ENCODE measurements around the gene C19orf12.

Gene C19orf12

DNA sequence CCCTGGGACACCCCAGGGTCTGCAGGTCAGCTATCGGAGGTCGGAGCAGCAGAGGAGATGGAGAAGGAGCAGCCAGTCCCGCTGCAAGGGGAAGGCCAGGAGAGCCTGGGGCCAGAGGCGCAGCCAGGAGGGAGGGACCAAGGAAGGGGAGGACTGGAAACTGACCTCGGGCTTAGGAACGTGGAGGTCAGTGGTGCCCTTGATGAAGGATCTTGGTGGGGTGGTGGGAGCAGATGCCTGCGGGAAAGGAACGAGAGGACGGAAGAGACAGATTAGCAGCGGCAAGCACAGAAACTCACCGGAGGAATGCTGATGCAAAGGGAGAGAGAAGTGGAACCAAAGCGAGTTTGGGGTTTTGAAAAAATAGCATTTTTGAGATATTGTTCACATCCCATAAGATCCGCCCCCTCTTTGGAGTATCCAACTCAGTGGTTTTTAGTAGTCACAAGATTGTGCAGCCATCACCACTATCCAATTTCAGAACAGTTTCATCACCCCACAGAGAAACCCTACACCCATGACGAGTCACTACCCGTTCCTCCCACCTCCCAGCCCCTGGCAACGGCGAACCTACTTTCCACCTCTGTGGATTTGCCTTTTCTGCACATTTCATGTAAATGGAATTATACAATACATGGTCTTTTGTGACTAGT lies 27.7 kb downstream of the C19orf12 start:
- TF ChIP-seq, protein P1, sequence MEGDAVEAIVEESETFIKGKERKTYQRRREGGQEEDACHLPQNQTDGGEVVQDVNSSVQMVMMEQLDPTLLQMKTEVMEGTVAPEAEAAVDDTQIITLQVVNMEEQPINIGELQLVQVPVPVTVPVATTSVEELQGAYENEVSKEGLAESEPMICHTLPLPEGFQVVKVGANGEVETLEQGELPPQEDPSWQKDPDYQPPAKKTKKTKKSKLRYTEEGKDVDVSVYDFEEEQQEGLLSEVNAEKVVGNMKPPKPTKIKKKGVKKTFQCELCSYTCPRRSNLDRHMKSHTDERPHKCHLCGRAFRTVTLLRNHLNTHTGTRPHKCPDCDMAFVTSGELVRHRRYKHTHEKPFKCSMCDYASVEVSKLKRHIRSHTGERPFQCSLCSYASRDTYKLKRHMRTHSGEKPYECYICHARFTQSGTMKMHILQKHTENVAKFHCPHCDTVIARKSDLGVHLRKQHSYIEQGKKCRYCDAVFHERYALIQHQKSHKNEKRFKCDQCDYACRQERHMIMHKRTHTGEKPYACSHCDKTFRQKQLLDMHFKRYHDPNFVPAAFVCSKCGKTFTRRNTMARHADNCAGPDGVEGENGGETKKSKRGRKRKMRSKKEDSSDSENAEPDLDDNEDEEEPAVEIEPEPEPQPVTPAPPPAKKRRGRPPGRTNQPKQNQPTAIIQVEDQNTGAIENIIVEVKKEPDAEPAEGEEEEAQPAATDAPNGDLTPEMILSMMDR (IDR thresholded peaks at IDR 0.05; ENCODE audit: borderline replicate concordance, insufficient read depth, low read depth, low read length) = no peak
- no peak overlapping the region for H3K4me3 ChIP-seq (ENCODE audit: low read depth, low read length)

DNA sequence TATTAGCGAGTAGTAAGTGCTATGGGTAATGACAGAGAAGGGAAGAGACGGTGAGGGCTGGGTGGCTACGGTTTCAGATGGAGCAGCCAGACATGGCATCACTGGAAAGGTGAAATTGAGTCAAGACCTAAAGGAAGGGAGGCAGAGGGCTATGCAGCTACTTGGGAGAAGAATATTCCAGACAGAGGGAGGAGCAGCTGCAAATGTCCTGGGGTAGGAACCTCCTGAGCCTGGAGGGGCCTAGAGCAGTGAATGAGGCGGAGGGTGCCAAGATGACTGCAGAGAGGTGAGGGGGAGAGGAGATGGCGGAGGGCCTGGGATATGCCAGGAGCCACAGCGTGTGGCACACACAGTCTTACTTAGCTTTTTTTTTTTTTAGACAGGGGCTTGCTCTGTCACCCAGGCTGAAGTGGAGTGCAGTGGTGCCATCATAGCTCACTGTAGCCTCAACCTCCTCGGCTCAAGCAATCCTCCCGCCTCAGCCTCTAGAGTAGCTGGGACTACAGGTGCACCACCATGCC lies 28.7 kb downstream of the C19orf12 start:
- no peak overlapping the region for H3K4me3 ChIP-seq (ENCODE audit: low read depth, low read length)
- TF ChIP-seq, protein P1 (IDR thresholded peaks at IDR 0.05; ENCODE audit: borderline replicate concordance, insufficient read depth, low read depth, low read length) = no peak

DNA sequence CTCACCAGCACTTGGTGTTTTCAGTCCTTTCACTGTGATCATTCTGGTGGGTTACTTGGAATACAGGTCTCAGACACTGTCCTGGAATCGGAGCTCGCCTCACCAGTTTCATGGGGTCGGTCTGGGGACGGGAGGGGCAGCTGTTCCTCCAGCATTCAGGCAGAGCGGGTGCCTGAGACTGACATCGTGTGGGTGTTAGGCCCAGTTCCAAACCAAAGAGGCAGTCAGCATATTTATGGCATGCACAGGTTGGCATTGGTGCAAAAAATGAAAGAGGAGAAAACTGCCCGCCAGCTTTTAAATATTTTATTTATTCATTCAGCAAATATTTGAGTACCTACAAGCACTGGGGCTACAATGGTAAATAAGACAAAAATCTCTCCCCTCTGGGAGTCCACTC lies 29.7 kb downstream of the C19orf12 start:
- no peak overlapping the region for H3K4me3 ChIP-seq (ENCODE audit: low read depth, low read length)
- TF ChIP-seq, protein P1 (IDR thresholded peaks at IDR 0.05; ENCODE audit: borderline replicate concordance, insufficient read depth, low read depth, low read length) = no peak

DNA sequence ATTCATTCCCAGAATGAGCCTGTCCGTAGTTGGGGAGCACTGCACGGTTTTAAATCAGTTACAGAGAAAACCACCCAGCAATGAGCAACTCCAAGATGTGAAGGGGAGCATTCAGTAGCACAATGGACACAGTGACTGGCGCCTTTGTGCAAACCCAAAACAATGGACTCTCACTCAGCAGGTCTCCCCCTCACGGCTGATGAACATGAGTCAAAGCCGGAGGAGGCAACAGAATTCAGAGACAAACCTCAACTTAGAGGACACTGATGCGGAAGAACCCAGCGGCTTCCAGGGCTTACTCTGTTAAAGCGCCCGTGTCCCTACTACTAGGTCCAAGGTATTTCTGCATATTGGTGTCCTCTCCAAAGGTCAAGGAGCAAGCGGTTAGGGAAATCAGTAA lies 32.1 kb downstream of the C19orf12 start:
- TF ChIP-seq, protein P1 (IDR thresholded peaks at IDR 0.05; ENCODE audit: borderline replicate concordance, insufficient read depth, low read depth, low read length) = no peak

DNA sequence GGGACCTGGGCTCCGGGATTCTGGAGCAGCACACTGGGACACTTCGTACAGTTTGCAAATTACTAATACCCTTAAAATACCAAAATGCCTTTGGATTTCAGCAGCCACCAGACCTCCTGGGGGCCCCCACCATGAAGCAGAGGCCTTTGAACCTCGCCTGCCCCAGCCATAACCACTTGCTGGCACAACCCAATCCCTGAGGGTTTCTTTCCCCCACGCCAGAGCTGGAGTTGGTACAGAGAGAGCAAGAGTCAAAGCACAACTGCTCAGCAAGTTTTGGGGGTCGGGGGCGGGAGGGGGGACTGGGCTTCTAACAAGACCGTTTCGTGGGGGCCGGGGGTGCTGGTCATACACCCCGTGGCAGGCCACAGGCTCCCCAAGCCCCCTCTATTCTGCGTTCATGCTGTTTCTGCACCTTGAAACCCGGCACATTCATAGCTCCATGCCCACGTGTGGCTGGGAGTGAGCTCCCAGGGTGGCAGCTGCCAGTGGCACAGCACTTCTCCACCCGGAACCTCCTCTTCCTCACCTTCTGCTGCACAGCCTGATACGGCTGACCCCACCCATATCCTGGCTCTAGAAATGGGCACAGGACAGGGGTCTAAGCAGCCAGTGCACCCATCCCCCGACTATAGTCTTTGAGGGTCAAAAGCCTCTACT lies 32.7 kb downstream of the C19orf12 start:
- no peak overlapping the region for H3K4me3 ChIP-seq (ENCODE audit: low read depth, low read length)
- TF ChIP-seq, protein P1 (IDR thresholded peaks at IDR 0.05; ENCODE audit: borderline replicate concordance, insufficient read depth, low read depth, low read length) = no peak

More for the DNA sequence above, 32.1 kb downstream of the C19orf12 start:
- no peak overlapping the region for H3K4me3 ChIP-seq (ENCODE audit: low read depth, low read length)

DNA sequence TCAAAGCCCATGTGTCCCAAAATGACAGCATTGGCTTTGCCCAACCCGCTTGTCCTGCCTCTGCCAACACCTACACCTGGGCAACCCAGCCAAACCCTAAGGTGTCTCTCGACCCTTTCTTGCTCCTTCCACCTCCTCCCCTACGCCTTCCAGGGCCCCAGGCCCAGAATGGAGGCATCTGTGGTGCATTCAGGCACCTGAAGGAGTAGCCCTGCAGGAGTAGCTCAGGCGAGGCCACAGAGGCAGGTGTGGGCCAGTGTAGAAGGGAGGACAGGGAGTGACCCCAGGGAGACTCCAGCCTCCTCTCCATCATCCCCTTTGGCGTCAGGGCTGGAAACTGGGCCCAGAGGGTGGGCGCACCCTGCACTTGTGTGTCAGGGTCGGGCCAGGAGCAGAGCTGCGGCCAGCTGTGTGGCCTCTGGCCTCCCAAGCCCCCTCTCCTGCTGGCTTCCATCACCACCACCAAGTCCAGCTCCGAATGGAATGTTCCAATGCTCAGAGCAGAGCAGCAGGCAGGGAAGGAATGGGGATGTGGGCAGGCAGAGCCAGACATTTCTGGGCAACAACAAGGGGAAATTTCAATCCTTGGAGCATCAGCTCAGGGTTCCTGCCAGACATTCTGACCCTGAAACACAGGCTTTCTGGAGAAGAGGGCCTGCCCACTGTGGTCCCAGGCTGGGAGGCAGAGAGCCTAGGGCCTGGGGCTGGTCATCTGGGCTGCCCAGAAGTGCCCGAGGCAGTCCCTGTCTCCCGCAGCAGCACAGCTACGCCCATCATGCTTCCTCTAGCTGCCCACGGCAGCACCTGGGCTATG lies 33.4 kb downstream of the C19orf12 start:
- TF ChIP-seq, protein P1 (IDR thresholded peaks at IDR 0.05; ENCODE audit: borderline replicate concordance, insufficient read depth, low read depth, low read length) = no peak
- H3K4me3 ChIP-seq (ENCODE audit: low read depth, low read length) = no peak overlapping the region

Data from GM12875 (cell line).